BE2C (cell line): ENCODE results near the gene NTN3.

Experiments
- DNase-seq: peaks from one replicate; pipeline ENCODE4 v3.0.0-alpha.2; 2020
- H3K27me3 ChIP-seq: fragments of 250-450 bp; sonication (Bioruptor Pico); 2 replicates; pipeline ENCODE4 v1.5.1; 2020; ENCODE audit warnings: mild to moderate bottlenecking
- H3K36me3 ChIP-seq: fragments of 250-450 bp; sonication (Bioruptor Pico); 2 replicates; pipeline ENCODE4 v1.5.1; 2020; ENCODE audit warnings: mild to moderate bottlenecking
- H3K4me1 ChIP-seq: fragments of 250-450 bp; sonication (Bioruptor Pico); 2 replicates; pipeline ENCODE4 v1.5.1; 2020
- H3K4me3 ChIP-seq: 2 replicates; pipeline ENCODE4 v1.5.1; 2011; ENCODE audit warnings: low read depth, low read length
- H3K9me3 ChIP-seq: fragments of 250-450 bp; sonication (Bioruptor Pico); 2 replicates; pipeline ENCODE4 v1.5.1; 2020
- TF ChIP-seq, protein P1 (sequence below): IDR thresholded peaks from 2 replicates; pipeline ENCODE4 v1.5.1; 2012; ENCODE audit warnings: mild to moderate bottlenecking, low read depth, low read length

Gene NTN3

DNA sequence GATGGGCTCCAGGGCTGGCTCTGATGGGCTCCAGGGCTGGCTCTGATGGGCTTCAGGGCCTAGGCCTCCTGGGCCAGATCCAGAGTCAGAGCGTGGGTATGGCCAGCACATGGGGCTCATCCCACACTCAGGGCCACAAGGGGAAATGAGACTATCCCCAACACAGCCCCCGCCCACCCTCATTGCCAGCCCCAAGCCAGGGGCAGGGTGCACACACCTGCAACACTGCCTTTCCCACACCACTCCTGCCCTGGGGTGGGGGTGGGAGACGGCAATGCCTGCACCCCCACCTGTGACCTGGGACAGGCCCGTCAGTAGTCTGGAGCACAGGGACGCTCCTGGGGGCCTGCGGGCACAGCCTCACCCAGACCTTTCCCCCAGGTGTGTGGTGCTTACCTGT lies 28.4 kb downstream of the NTN3 start:
- TF ChIP-seq, protein P1, sequence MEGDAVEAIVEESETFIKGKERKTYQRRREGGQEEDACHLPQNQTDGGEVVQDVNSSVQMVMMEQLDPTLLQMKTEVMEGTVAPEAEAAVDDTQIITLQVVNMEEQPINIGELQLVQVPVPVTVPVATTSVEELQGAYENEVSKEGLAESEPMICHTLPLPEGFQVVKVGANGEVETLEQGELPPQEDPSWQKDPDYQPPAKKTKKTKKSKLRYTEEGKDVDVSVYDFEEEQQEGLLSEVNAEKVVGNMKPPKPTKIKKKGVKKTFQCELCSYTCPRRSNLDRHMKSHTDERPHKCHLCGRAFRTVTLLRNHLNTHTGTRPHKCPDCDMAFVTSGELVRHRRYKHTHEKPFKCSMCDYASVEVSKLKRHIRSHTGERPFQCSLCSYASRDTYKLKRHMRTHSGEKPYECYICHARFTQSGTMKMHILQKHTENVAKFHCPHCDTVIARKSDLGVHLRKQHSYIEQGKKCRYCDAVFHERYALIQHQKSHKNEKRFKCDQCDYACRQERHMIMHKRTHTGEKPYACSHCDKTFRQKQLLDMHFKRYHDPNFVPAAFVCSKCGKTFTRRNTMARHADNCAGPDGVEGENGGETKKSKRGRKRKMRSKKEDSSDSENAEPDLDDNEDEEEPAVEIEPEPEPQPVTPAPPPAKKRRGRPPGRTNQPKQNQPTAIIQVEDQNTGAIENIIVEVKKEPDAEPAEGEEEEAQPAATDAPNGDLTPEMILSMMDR = no peak
- DNase-seq = no peak
- H3K36me3 ChIP-seq = peaks cover 32% of the 10 kb centered on the region
- no peaks in the 10 kb centered on the region for H3K27me3 ChIP-seq
- H3K4me3 ChIP-seq = no peak overlapping the region
- H3K9me3 ChIP-seq = no peaks in the 10 kb centered on the region
- peaks cover 29% of the 10 kb centered on the region for H3K4me1 ChIP-seq

DNA sequence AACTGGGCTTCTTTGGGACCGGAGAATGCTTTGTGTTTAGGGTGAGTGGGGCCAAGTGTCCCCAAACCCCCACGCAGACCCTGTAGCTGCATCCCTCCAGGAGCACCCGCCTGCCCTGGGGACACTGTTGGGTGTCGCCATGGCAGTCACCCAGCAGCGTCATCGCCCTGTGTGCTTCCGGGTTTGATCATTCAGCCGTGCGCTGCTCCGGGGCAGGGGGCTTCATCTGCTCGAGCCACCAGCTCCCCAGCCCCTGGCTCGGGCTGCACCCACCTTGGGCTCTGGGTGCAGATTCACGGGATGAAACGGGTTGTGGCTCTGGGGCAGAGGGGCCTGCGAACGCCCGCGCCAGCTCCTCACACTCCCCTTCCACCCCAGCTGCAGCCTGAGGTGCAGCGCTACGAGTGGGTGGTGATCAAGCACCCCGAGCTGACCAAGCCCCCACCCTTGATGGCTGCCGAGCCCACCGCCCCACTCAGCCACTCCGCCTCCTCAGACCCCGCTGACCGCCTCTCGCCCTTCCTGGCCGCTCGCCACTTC lies 28.9 kb downstream of the NTN3 start:
- TF ChIP-seq, protein P1 = no peak
- H3K27me3 ChIP-seq = no peaks in the 10 kb centered on the region
- H3K4me3 ChIP-seq = no peak overlapping the region
- DNase-seq = no peak
- H3K36me3 ChIP-seq = peaks cover 32% of the 10 kb centered on the region
- H3K4me1 ChIP-seq = peaks cover 29% of the 10 kb centered on the region
- H3K9me3 ChIP-seq = no peaks in the 10 kb centered on the region

DNA sequence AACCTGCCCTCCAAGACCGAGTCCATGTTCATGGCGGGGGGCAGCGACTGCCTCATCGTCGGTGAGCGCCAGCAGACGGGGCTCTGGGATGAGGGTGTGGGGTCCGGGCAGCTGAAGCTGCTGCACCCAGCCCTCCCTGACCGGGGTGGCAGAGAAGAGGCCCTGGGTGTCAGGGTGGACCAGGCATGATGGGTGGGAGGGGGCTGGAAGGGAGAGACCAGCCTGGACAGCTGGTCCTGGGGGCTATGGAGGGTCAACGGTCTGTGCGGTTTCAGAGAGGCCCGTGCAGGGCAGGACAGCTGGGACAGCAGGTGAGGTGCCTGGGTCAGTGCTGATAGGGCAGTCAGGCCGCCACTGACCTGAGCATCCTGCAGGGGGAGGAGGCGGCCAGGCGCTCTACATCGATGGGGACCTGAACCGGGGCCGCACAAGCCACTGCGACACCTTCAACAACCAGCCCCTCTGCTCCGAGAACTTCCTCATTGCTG lies 29.4 kb downstream of the NTN3 start:
- Histone ChIP-seq H3K9me3 (no peaks in the 10 kb centered on the region), H3K36me3 (peaks cover 32% of the 10 kb centered on the region), H3K27me3 (no peaks in the 10 kb centered on the region), H3K4me1 (peaks cover 29% of the 10 kb centered on the region), H3K4me3 (no peak overlapping the region)
- TF ChIP-seq, protein P1 = no peak
- no peak for DNase-seq

DNA sequence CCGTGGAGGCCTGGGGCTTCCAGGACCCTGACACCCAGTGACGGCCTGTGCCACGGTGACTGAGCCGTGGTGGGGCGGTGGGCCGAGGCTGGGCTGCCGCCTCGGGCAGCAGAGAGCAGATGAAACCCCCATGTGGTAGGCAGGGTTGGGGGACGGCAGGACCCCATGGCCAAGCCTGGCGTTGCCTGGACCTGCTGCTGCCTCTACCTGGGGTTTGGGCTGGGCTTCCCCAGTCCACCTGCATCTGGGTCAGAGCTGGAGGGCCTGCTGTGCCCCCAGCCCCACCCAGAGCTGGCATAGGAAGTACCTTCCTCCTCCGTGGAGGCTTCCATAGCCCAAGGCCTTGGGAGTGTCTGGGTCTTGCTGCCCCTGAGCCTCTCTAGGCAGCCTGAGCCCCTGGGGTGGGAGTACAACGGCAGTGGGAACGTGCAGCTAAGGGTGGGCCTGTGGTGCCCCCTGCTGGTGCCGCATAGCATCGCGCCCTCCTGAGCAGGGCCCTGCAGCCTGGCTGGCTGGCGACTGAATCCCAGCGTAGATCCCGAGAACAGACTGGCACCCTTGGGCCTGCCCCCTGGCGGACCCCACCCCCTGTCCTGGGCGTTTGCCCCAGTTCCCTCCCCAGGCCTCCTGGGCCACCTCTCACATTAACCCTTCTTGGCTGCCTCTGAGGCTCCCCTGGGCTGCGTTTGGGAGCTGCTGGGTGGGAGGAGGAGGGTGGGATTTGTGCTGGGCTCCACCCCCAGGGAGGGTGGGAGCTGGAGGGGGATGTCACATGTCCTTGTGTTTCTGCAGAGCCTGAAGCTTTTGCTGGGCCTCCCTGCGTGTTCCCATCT lies 30.0 kb downstream of the NTN3 start:
- peak overlapping the region; percentile 28 for H3K4me3 ChIP-seq
- no peaks in the 10 kb centered on the region for H3K9me3 ChIP-seq
- no peaks in the 10 kb centered on the region for H3K27me3 ChIP-seq
- H3K4me1 ChIP-seq = peaks cover 29% of the 10 kb centered on the region
- H3K36me3 ChIP-seq = peaks cover 30% of the 10 kb centered on the region
- DNase-seq = peak; percentile 93
- TF ChIP-seq, protein P1 = peak; percentile 96

DNA sequence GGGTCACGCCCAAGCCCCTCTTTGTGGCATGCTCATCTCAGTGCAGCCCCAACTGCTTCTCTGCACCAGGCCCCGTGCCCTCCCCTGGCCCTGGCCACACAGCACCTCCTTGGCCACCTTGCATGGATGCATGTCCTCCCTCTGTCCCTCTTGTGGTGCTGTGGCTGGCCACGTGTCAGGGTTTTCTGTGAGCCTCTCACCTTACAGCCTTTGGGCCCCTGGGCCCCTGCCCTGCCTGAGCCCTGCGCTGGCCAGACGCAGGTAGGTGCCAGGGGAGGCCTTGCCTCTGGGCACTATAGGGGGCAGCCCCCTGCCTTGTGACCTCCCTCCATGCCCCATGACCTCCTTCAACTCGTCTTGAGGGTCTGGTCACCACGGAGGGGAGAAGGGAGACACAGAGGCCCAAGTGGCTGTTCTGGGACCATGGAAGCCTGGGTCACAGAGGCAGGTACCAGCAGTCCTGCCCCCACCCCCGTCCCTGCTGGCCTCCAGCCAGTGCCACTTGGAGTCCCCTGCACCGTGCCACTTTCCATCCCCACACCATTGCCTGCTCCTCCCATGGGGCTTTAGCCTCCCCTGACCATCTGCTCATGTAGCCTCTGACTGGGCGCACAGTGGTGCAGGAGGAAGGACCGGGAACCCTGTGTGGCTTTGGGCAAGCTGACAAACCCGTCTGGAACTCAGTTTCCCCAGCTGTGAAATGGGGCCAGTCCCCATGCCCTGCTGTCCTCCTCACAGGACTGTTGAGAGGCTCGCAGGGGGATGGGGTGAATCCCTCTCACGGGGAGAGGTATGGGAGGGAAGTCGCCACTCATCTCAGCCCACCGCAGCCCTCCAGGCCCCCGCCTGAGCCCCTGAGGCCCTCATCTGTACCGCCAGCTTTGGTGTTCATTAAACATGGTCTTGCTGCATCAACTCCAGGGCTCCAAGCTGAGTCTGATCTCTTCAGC lies 31.1 kb downstream of the NTN3 start:
- Histone ChIP-seq H3K27me3 (no peaks in the 10 kb centered on the region), H3K36me3 (peaks cover 20% of the 10 kb centered on the region), H3K9me3 (no peaks in the 10 kb centered on the region), H3K4me3 (no peak overlapping the region; the same call in 1 of the 2 replicates), H3K4me1 (peaks cover 21% of the 10 kb centered on the region)
- no peak for DNase-seq
- TF ChIP-seq, protein P1 = no peak
